H7 (cell line): Measurements from ENCODE around the gene LRRC26. TPM values are rescaled to one million over a fixed set of nuclear protein-coding genes. Genes with fewer than 3 reads are reported as not detected.

ENCODE experiments used
- DNase-seq: peaks from one replicate; pipeline ENCODE4 v3.0.0; 2012
- H3K27me3 ChIP-seq: 2 replicates; pipeline ENCODE4 v1.6.0; 2011; ENCODE audit warnings: mild to moderate bottlenecking, low read length; ENCODE audit not compliant: control insufficient read depth, insufficient read depth
- H3K36me3 ChIP-seq: replicated peaks from 2 replicates; pipeline ENCODE4 v1.5.1; 2011; ENCODE audit warnings: low read length; ENCODE audit not compliant: control insufficient read depth, insufficient read depth
- H3K4me3 ChIP-seq: 2 replicates; pipeline ENCODE4 v1.5.1; 2011; ENCODE audit warnings: low read depth, mild to moderate bottlenecking, control low read depth, low read length, moderate library complexity; ENCODE audit not compliant: insufficient read depth
- total RNA-seq: library from RNA; depleted of rRNA; stranded (reverse); fragments of >200 nt; shearing (Covaris generic); gene quantifications from 2 replicates; pipeline ENCODE4 v1.2.3, GENCODE V29; 2014

Gene LRRC26
- total RNA-seq, 1 experiment from 2014 or later: 0.59 TPM

- Histone ChIP-seq H3K27me3 (no peaks in the 10 kb centered on the region), H3K36me3 (peaks cover 4% of the 10 kb centered on the region), H3K4me3 (no peak overlapping the region)
- DNase-seq: no peak
Observed at GRCh38 chr9:137191691-137192447, 22.0 kb upstream of the LRRC26 start.

- Histone ChIP-seq H3K36me3 (peaks cover 4% of the 10 kb centered on the region), H3K4me3 (no peak overlapping the region)
Observed at GRCh38 chr9:137191245-137191644, 21.4 kb upstream of the LRRC26 start.

GRCh38 chr9:137190315-137190856 lies 20.5 kb upstream of the LRRC26 start:
- no peak for DNase-seq
- no peak overlapping the region for H3K4me3 ChIP-seq
- no peaks in the 10 kb centered on the region for H3K27me3 ChIP-seq
- peaks cover 4% of the 10 kb centered on the region for H3K36me3 ChIP-seq

More at GRCh38 chr9:137191245-137191644, 21.4 kb upstream of the LRRC26 start:
- no peaks in the 10 kb centered on the region for H3K27me3 ChIP-seq
- DNase-seq: no peak

GRCh38 chr9:137189297-137190295 lies 19.7 kb upstream of the LRRC26 start:
- Histone ChIP-seq H3K36me3 (peaks cover 4% of the 10 kb centered on the region), H3K4me3 (peak overlapping the region; percentile 93), H3K27me3 (no peaks in the 10 kb centered on the region)
- peak; percentile 87 for DNase-seq

GRCh38 chr9:137188490-137189296 lies 18.8 kb upstream of the LRRC26 start, which contains the start of the genes ANAPC2 and SSNA1:
Gene ANAPC2 (minus strand): TSS chr9:137188560. CDS start chr9:137188532, 28 bp downstream.
Gene SSNA1 (plus strand): TSS chr9:137188676. CDS start chr9:137188727, 51 bp downstream.
- H3K36me3 ChIP-seq: peaks cover 4% of the 10 kb centered on the region
- DNase-seq: peak; percentile 99
- peak within 1 kb of the TSS; percentile 93 for H3K4me3 ChIP-seq
- H3K27me3 ChIP-seq: no peaks in the 10 kb centered on the region

GRCh38 chr9:137188086-137188489 lies 18.2 kb upstream of the LRRC26 start:
- no peaks in the 10 kb centered on the region for H3K27me3 ChIP-seq
- no peak for DNase-seq
- peak overlapping the region; percentile 93 for H3K4me3 ChIP-seq

GRCh38 chr9:137187386-137187785 lies 17.5 kb upstream of the LRRC26 start:
- Histone ChIP-seq H3K4me3 (peak overlapping the region; percentile 93), H3K27me3 (no peaks in the 10 kb centered on the region), H3K36me3 (peaks cover 6% of the 10 kb centered on the region)
- DNase-seq: no peak

More at GRCh38 chr9:137188086-137188489, 18.2 kb upstream of the LRRC26 start:
- peaks cover 6% of the 10 kb centered on the region for H3K36me3 ChIP-seq

- Histone ChIP-seq H3K27me3 (no peaks in the 10 kb centered on the region), H3K36me3 (peaks cover 6% of the 10 kb centered on the region), H3K4me3 (no peak overlapping the region)
- DNase-seq: no peak
Observed at GRCh38 chr9:137186385-137186784, 16.5 kb upstream of the LRRC26 start.

- Histone ChIP-seq H3K36me3 (peaks cover 6% of the 10 kb centered on the region), H3K27me3 (no peaks in the 10 kb centered on the region), H3K4me3 (no peak overlapping the region)
- no peak for DNase-seq
Observed at GRCh38 chr9:137185921-137186320, 16.1 kb upstream of the LRRC26 start.

- Histone ChIP-seq H3K36me3 (peaks cover 7% of the 10 kb centered on the region), H3K4me3 (no peak overlapping the region), H3K27me3 (no peaks in the 10 kb centered on the region)
- DNase-seq: no peak
Observed at GRCh38 chr9:137184881-137185660, 15.2 kb upstream of the LRRC26 start.

- Histone ChIP-seq H3K4me3 (no peak overlapping the region), H3K36me3 (peaks cover 9% of the 10 kb centered on the region), H3K27me3 (no peaks in the 10 kb centered on the region)
- DNase-seq: no peak
Observed at GRCh38 chr9:137183980-137184595, 14.2 kb upstream of the LRRC26 start.

- Histone ChIP-seq H3K27me3 (no peaks in the 10 kb centered on the region), H3K36me3 (peaks cover 9% of the 10 kb centered on the region), H3K4me3 (no peak overlapping the region)
- DNase-seq: no peak
Observed at GRCh38 chr9:137182836-137183235, 13.0 kb upstream of the LRRC26 start.

- peak; percentile 57 for DNase-seq
- no peak overlapping the region for H3K4me3 ChIP-seq
Observed at GRCh38 chr9:137181680-137182079, 11.8 kb upstream of the LRRC26 start.

More at GRCh38 chr9:137181680-137182079, 11.8 kb upstream of the LRRC26 start:
- H3K27me3 ChIP-seq: no peaks in the 10 kb centered on the region
- peaks cover 5% of the 10 kb centered on the region for H3K36me3 ChIP-seq
